ENCODE measurements around the gene KRTAP10-2.

Gene KRTAP10-2

GRCh38 chr21:44522753-44523204 lies 28.5 kb downstream of the KRTAP10-2 start:
- no peak overlapping the region for H3K4me3 ChIP-seq (ENCODE audit: low read depth, low read length)
- in situ Hi-C loops (cut with HindIII; ENCODE audit: low sequenced_read_pairs) = no loop called here
- no peak for DNase-seq (ENCODE audit: low read depth)
- TF ChIP-seq CTCF (IDR thresholded peaks at IDR 0.05; ENCODE audit: low read depth, low read length, missing control alignments) = no peak

GRCh38 chr21:44521928-44522752 lies 29.2 kb downstream of the KRTAP10-2 start:
- no peak for DNase-seq (ENCODE audit: low read depth)
- in situ Hi-C loops (cut with HindIII; ENCODE audit: low sequenced_read_pairs) = no loop called here
- H3K4me3 ChIP-seq (ENCODE audit: low read depth, low read length) = no peak overlapping the region
- no peak for TF ChIP-seq CTCF (IDR thresholded peaks at IDR 0.05; ENCODE audit: low read depth, low read length, missing control alignments)

- in situ Hi-C loops (cut with HindIII; ENCODE audit: low sequenced_read_pairs) = no loop called here
- no peak for TF ChIP-seq CTCF (IDR thresholded peaks at IDR 0.05; ENCODE audit: low read depth, low read length, missing control alignments)
- no peak overlapping the region for H3K4me3 ChIP-seq (ENCODE audit: low read depth, low read length)
- DNase-seq (ENCODE audit: low read depth) = no peak
Measured at GRCh38 chr21:44521301-44521927, 29.9 kb downstream of the KRTAP10-2 start.

- TF ChIP-seq CTCF (IDR thresholded peaks at IDR 0.05; ENCODE audit: low read depth, low read length, missing control alignments) = no peak
Measured at GRCh38 chr21:44520326-44521300, 30.7 kb downstream of the KRTAP10-2 start.

GRCh38 chr21:44519346-44520325 lies 31.7 kb downstream of the KRTAP10-2 start:
- no peak for DNase-seq (ENCODE audit: low read depth)
- no peak for TF ChIP-seq CTCF (IDR thresholded peaks at IDR 0.05; ENCODE audit: low read depth, low read length, missing control alignments)
- H3K4me3 ChIP-seq (ENCODE audit: low read depth, low read length) = no peak overlapping the region
- in situ Hi-C loops (cut with HindIII; ENCODE audit: low sequenced_read_pairs) = no loop called here

More at GRCh38 chr21:44520326-44521300, 30.7 kb downstream of the KRTAP10-2 start:
- H3K4me3 ChIP-seq (ENCODE audit: low read depth, low read length) = no peak overlapping the region
- no peak for DNase-seq (ENCODE audit: low read depth)
- in situ Hi-C loops (cut with HindIII; ENCODE audit: low sequenced_read_pairs) = no loop called here

Measured in astrocyte of the cerebellum (primary cell).